HG02938 (cell line): ENCODE measurements around the gene RIPPLY2.

Source experiments
- ATAC-seq: cut with Tn5 transposase; IDR thresholded peaks from one replicate; pipeline ENCODE4 v1.9.1; 2021; ENCODE audit warnings: mild to moderate bottlenecking, moderate library complexity; ENCODE audit not compliant: unreplicated experiment

The RIPPLY2 gene

DNA sequence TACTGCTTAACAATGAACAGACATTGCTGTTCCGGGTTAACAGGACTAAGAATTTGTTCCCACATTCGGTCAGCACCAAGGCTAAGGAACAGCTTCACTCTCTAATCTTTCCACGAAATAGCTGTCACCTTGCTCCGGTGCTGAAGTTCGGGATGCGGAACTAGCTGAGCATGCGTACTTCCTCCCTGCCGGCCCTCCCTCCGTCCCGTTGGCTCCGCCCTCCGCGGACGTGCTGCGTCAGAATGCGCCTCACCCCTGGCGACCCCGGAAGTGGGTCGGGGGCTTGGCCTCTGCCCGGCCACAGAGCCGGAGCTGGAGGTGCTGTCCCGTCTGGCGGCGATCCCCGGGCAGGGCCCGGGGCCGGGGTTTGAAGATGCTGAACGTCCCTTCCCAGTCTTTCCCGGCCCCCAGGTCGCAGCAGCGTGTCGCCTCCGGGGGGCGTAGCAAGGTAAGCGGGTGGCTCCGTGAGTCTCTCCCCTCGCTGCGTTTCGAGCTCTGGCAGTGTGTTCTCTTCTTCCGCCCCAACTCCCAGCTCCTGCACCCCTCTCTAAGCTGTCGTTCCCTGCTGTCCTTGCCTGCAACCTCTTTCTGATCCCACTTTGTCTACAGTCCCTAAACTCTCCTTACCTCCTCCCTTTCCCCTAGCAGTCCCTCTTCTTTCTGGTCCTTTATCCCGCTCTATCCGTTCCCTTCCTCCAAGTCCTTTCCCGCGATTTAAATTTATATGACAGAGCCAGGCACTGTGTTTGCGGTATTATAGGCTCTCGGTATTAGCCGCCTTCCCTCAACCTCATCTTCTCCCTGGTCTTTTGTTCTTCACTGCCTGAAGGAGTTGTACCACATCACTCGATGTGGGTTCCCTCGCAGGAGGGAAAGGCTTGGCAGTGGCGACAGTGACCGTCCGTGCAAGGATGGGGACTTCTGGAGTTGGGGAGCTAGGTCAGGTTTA lies 6.5 kb downstream of the RIPPLY2 start, which contains the start of gene CYB5R4:
CYB5R4 (plus strand) TSS at position 280 of the 949 bp plus-strand sequence; CDS start at position 374, 94 bp downstream.
- peak; percentile 93 for ATAC-seq

DNA sequence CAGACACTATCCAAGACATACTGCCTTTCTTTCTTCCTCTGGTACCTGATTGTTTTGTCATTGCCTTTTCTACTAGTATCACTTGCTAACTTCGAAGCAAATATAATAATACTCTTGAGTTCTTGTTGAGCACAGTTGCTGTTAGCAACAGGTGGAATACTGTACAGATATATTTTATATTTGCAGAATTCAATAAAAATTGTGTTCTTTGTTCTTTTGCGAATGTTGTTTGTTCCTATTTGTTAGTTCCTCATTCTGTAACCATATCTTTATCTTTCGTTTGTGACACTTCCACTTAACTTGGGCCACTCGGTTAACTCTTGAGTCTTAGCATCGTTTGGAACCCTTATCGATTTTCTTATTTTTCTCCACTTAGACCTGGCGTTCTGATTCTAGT lies 7.2 kb downstream of the RIPPLY2 start:
- ATAC-seq = peak; percentile 13

DNA sequence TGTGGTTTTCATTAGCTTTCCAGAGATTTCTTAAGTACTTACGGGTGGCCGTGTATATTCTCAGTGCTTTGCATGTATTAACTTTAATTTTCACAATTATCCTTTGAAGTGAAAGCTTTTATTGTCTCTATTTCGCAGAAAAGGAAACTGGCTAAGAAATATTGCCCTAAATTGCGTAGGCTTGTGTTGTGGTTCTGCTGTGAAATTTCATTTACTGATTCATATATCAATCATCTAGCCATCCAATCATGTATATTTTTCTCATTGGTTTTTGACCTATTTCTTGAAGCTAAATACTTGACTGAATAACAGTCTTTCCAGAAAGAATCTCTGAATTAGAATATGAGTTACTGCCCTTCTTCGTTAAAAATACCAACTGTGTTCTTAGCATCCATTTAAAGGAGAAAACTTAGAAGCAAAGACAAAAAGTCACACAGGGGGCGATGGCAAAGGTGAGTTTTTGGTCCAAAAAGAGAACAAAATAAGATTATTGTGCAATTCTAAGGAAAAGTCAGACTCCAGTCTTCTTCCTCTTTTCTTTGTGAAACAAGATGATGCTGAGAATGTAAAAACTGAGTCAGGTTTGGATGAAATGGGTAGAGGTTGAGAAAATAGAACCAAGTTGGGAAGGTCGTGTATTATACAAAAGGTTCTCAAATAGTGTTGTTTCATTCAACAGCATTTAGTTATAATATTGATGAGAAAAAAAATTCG lies 7.8 kb downstream of the RIPPLY2 start:
- no peak for ATAC-seq

DNA sequence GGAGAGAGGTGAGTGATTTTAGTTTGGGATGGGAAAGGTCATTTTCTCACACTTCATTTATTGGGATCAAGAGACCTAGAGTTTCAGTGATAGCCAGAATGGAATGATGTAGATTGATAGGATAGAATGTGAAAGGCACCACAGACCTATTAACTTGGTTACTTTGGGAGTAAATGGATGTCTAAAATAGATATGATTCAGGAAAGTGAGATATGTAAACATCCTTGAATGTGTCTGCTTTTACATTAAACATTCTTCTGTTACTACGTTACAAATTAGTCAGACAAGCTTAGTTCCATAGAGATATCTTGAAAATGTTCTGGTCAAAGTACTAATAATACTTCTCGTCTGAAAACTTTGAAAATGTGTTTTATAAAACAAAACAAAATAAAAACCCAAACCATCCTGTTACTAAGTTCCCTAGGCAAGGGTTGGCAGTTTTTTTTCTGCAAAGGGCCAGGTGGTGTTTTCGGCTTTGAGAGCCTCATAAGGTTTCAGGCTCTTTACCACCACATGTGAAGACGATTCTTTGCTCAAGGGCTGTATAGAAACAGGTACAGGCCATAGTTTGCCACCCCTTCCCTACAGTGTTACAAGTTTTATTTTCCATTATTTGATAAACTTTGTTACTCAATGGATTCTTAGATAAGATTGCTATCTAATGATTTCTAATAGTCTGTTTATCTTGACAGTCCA lies 9.8 kb downstream of the RIPPLY2 start:
- no peak for ATAC-seq

DNA sequence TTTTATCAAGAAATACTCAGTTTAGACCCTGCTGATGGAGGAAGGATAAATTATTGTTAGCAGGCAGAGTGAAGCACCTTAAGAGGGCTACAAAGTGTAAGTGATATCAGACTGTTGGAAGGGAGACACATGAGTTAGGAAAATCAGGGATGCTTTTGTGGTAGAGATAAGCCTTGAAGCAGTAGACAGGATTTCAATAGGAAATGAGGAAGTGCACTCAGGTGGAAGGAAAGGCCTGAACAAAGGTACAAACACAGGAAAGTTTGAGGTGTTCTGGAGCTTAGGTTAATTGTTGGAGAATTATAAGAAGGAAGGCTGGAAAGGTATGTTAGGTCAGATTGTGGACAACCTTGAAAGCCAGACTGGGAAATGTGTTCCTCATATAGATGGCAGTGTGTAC lies 13.9 kb downstream of the RIPPLY2 start:
- ATAC-seq = no peak

DNA sequence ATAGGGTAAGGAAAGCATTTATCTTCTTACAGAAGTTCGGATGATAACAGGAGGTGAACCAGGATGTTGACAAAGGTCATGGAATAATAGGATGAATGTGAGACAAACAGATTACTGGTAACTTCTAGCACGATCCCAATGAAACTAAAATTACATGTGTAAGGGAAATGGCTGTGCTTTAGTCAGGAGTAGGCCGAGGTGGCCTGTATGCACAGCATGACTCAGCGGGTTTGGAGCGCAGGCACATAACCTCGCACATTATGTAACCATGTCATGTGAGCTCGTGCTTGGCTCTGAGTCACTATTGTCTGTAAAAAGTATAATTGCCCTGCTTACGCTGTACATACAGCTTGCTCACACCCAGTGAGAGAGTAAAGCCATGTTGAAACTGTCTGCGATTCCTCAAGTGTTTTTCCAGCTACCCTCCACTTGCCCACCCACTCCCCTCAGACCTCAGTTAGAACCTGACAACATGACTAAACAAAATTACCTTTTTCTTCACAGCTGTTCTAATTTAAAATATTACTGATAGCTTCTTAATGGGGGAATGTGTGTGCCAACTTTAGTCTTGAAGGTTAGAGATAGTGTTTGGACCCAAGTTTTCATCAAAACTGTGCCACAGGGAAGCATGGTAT lies 14.5 kb downstream of the RIPPLY2 start:
- no peak for ATAC-seq

DNA sequence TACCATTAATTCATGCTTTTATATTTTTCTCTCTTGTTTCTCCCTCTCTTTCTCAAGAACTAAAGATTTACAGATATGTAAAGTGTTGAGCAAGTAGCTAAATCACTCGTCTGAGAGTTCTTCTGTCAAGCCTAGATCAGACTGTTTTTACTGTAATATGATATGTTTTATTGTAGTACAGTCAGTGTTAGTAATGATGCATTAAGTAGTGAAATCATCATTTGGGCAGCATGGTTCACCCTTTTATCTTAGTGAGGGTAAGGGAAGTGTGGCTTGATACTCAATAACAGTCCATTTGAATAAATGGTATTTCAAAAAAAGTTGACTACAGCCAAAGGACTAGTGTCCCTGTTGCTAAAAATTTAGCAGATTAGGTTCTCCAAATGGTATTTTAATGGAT lies 15.5 kb downstream of the RIPPLY2 start:
- ATAC-seq = no peak

DNA sequence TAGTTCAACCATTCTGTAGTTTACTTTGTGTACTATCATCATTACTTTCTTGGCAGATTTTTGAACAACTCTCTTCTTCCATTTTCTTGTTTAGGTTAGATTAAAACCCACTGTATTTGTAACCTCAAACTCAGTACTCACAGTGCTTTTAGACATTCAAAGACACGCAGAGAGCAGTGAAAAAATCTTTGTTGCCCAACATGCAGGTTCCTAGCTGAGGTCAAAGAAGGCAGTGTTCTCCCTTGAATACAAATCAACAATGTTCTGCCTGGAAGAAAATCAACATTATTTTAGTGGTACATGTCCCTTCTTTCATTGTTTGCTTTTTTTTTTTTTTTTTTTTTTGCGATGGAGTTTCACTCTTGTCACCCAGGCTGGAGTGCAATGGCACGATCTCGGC lies 17.5 kb downstream of the RIPPLY2 start:
- ATAC-seq = no peak

DNA sequence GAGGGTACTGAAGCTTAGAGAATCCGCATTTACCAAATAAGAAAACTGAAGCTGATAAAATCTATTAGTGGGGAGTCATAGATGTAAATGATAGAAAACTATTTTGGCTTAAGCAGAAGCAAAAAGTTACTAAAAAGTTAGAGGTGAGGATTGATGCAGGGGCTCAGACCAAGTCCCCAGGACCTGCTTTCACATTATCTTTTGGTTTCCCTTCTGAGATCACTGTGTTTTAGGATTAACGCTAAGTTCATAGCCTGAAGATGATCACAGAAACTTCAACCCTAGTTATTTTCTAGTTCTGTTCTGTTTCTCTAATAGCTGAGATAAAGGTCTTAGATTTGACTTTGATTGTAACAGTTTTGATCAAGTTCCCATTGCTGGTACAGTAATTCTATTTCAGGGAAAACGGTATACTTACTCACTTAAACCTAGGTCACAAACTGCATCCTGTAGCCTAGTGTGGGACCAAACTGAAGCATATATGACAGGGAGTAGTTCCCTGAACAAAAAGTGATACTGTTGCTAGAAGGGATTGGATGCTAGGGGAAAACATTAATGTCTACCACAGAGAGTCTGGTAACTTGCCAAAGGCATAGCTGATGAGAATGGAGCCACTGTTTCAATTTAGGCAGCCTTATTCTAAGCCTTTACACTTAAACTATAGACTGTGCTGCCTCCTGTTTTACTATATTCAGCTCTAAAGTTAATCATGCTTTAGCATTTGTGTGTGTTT lies 19.4 kb downstream of the RIPPLY2 start:
- no peak for ATAC-seq

DNA sequence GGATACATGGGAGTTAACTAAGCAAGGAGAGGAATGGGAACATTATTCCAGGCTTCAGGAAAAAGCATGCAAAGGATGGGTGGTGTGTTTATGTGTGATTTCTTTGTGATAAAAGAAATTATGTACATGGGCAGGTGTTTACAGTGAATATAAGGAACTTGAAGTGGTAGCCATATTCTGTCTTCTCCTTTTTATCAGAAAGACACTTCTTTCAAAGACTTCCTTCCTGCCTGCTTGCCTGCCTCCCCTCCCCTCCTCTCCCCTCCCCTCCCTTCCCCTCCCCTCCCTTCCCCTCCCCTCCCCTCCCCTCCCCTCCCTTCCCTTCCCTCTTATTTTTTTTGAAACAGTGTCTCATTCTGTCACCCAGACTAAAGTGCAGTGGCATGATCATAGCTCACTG lies 20.7 kb downstream of the RIPPLY2 start:
- ATAC-seq = no peak

DNA sequence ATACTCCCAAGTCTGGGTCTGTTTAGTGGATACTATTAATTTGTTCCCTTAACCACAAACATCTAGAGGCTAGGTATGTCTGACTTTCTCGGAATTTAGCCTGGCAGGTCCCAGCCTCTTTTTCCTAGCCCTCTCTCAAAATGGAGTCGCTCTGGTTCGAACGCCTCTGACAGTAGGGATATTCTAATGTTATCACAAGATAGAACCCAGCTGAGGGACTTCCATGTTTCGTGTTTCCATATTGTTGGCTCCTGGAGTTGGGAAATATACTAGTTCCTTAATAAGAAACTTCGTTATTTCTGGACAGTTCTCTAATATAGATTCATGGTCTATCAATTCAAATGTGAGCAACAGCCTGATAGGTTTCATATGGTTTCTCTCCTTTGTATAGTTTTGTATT lies 22.7 kb downstream of the RIPPLY2 start:
- ATAC-seq = no peak

DNA sequence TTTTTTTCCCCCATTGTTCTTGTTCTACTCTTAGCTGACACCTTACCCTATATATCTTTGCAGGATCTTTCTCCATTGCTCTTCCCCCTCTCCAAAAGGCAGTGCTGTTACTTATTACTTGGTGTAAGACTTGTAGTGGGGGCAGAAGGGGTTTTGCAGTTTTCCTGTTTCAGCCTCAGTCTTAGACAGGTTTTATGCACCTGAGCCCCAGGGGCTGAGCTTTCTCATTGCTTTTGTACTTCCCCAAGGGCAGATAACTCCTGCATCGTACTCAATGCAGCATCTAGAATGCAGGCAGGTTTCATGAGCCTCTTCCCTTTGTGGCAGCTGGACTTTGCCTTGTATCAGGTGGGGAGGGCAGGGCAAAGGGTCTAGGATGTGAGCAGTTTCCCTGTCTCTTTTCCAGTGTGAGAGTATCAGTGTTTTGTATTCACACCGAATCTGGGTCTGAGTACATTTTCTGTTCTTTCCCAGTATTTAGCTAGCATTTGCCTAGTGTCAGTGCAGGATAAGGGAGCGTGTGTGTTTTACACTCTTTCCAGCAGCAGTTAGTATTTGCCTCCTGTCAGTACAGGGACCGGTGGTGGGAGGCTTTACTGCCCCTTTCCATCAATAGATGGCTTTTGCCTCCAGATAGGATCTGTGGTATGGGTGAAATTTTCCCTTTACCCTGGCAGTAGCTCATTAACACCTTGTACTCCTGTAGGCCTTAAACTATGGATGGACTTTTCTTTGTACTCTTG lies 25.9 kb downstream of the RIPPLY2 start:
- no peak for ATAC-seq

DNA sequence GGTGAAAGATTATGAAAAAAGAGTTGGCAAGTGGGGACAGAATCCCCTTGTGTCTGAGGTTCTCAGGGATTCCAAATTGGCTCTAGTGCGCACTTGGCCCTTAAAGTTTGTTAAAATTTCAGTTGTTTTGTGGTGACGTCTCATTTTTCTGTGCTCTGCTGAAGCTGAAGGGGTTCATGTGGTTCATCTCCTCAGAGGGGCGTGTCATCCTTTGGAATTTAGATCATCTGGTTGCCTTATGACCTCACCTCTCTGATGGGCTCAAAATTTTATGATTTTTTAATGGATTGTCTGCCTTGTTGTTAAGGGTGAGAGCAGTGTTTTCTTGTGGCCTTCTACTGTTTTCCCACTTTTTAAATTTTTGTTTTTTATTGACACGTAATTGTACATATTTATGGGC lies 26.6 kb downstream of the RIPPLY2 start:
- no peak for ATAC-seq

DNA sequence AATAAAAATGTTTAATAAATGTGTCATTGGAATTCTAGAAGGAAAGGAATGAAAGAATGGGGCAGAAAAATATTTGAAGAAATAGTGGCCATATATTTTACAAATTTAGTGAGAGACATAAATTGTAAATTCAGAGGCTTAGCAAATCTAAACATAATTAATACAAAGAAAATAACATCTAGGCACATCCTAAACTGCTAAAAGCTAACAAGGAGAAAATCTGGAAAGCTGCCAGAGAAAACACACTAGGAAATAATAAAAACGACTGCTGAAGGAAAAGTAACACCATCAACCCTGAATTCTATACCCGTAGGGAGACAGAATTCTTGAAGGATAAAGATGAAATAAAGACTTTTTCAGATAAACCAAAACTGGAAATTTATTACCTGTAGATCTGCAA lies 30.1 kb downstream of the RIPPLY2 start:
- no peak for ATAC-seq

DNA sequence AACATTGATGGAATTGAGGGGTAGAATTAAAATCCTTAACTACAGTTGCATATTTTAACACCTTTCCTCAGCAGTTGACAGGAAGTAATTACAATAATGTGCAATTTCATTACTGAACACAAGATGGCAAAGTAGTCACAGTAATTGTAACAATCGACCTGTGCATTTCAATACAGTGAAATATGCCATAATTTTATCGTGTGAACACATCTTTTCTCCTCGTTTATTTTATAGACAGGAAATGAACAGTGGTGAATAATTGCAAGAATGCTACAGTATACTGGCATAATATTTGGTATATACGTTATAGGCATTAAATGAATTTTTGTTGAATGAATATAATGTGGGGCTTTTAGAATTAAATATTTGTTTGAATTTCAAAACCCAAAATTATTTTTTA lies 31.4 kb downstream of the RIPPLY2 start:
- ATAC-seq = peak; percentile 92

DNA sequence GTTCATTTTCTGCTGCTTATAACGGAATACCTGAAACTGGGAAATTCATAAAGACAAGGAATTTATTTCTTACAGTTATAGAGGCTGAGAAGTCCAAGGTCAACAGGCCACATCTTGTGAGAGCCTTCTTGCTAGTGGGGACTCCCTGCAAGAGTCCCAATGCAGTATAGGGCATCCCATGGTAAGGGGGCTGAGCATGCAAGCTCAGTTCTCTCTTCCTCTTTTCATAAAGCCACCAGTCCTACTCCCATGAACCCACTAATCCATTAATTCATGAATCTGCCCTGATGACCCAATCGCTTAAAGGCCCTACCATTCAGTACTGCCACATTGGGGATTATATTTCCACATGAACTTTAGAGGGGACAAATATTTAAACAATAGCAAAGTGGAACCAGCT lies 32.8 kb downstream of the RIPPLY2 start:
- no peak for ATAC-seq

DNA sequence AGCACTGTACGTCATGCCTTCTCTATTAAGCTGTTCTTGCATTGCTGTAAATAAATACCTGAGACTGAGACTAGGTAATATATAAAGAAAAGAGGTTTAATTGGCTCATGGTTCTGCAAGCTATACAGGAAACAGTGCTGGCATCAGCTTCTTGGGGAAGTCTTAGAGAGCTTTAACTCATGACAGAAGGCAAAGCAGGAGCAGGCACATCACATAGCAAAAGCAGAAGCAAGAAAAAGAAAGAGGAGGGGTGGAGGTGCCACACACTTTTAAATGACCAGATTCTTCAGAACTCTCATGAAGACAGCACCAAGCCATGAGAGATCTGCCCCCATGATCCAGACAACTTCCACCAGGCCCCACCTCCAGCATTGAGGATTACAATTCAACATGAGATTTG lies 36.5 kb downstream of the RIPPLY2 start:
- no peak for ATAC-seq

DNA sequence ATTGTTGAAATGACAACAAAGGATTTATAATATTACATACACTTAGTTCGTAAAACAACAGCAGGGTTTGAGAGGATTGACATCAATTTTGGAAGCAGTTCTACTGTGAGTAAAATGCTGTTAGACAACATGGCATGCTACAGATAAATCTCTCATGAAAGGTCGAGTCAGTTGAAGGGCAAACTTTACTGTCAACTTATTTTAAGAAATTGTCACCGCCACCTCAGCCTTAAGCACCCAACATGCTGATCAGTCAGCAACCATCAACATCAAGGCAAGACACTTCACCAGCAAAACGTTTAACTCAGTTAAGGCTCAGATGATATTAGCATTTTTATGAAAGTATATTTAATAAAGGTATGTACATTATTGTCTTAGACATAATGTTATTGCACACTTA lies 37.4 kb downstream of the RIPPLY2 start:
- ATAC-seq = no peak

DNA sequence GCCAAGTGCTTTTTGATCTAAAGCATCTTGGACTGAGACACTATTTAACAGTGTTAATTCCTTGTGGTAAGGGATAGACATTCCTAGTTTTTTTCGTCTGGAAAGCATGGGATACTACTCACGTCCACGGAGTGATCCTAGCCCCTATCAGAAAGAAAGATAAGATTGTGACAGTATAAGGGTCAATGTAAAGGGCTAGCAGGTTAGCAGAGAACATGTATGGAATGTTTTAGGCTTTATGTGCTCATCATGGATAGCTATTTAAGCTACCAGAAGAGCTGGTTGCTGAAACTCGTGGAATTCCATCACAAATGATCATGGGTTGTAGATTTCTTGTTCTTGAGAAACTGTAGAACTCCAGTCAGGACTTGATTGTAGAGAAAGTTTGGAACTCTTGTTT lies 38.4 kb downstream of the RIPPLY2 start:
- ATAC-seq = no peak

DNA sequence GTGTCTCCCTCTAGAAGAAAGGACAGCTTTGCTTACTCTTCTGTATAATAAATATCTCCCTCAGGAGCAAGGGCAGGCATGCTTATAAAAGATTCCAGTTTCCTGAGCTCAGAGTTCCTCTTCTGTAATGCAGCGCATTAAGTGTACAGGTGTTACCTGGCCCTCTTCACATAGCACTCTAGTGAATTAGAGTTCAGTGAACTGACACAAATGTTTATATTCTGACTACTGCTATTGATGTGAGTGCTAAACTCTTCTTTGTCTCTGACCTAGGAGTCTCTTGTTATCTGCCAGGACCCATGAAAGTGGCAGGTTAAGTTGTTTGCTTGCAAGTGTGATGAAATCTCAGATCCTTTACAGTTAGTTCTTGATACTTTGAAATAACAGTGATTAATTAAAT lies 39.9 kb downstream of the RIPPLY2 start:
- ATAC-seq = no peak
